PC-3 (cell line): ENCODE results near the gene TNRC18.

Source experiments
- CTCF ChIP-seq: fragments of 300-600 bp; sonication (generic); conservative IDR thresholded peaks from 2 replicates; pipeline ENCODE4 v1.5.1; 2017; ENCODE audit warnings: antibody characterized with exemption, low read depth, mild to moderate bottlenecking, low read length
- EZH2 ChIP-seq: fragments of 300-600 bp; sonication (generic); IDR thresholded peaks from one replicate; pipeline ENCODE4 v1.6.1; 2017; ENCODE audit warnings: antibody characterized with exemption, mild to moderate bottlenecking, low read length; ENCODE audit not compliant: unreplicated experiment
- EZH2phosphoT487 ChIP-seq: fragments of 300-600 bp; sonication (generic); IDR thresholded peaks from 2 replicates; pipeline ENCODE4 v1.6.1; 2018; ENCODE audit warnings: mild to moderate bottlenecking, antibody characterized with exemption, low read length, borderline replicate concordance

GRCh38 chr7:5344342-5344741 is 79.3 kb downstream of the TNRC18 start:
- no peak for TF ChIP-seq CTCF
- TF ChIP-seq EZH2: no peak
- TF ChIP-seq EZH2phosphoT487: no peak
